ENCODE measurements around the gene C1RL.

DNA sequence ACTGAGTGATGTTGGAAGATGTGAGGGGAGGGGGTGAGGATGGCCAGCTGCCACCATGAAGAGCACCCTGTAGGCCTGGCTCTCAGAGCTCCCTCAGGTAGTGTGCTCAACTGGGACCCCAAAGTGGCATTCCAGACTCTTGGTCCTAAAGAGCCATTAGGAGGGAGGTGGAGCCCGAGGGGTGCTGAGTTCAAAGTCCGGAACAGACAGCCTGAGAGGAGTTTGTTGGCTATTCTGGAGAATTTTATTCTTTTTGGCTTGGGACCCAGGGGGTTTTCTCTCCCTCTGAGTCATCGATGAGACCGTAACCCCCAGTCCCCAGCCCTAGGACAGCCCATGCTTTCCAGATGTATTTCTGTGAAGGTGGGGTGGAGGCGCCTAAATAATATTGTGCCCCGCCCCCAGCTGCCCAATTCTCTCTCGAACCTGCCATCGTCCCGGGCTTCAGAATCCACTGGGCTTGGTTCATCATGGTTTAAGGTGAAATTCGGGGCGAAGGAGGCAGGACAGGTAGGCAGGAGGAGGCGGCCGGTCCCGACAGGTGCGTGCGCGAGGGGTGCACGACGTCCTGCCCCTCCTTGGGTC lies 20.4 kb upstream of the C1RL start:
- TF ChIP-seq, protein P1, sequence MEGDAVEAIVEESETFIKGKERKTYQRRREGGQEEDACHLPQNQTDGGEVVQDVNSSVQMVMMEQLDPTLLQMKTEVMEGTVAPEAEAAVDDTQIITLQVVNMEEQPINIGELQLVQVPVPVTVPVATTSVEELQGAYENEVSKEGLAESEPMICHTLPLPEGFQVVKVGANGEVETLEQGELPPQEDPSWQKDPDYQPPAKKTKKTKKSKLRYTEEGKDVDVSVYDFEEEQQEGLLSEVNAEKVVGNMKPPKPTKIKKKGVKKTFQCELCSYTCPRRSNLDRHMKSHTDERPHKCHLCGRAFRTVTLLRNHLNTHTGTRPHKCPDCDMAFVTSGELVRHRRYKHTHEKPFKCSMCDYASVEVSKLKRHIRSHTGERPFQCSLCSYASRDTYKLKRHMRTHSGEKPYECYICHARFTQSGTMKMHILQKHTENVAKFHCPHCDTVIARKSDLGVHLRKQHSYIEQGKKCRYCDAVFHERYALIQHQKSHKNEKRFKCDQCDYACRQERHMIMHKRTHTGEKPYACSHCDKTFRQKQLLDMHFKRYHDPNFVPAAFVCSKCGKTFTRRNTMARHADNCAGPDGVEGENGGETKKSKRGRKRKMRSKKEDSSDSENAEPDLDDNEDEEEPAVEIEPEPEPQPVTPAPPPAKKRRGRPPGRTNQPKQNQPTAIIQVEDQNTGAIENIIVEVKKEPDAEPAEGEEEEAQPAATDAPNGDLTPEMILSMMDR (IDR thresholded peaks at IDR 0.05; ENCODE audit: insufficient read depth, low read length) = no peak
- TF ChIP-seq POLR2AphosphoS5 (IDR thresholded peaks at IDR 0.05; ENCODE audit: low read depth) = no peak

Data from HL-60 (cell line).